Suprapubic skin (tissue), 4 donors: ENCODE measurements around the gene ITK. TPM values are rescaled to one million over a fixed set of nuclear protein-coding genes. Genes with fewer than 3 reads are reported as not detected.
"Not testable (repeated sequence)": the region's sequence is repeated elsewhere in the genome, so short reads cannot be mapped to it uniquely, and the experiment has no call there.

Source experiments
- DNase-seq, 2 donors: peaks; one replicate each; pipeline ENCODE4 v3.0.0-alpha.2; 2019; ENCODE audit warnings: low spot score in 2 of 2
- H3K27ac ChIP-seq: fragments of 200-600 bp; sonication (generic); one replicate; pipeline ENCODE4 v1.5.1; 2019
- H3K27me3 ChIP-seq: fragments of 200-600 bp; sonication (generic); one replicate; pipeline ENCODE4 v1.5.1; 2019
- H3K36me3 ChIP-seq: fragments of 200-600 bp; sonication (generic); one replicate; pipeline ENCODE4 v1.5.1; 2019
- H3K4me1 ChIP-seq: fragments of 200-600 bp; sonication (generic); one replicate; pipeline ENCODE4 v1.5.1; 2019
- H3K4me3 ChIP-seq: fragments of 200-600 bp; sonication (generic); one replicate; pipeline ENCODE4 v1.5.1; 2019; ENCODE audit warnings: mild to moderate bottlenecking
- H3K9me3 ChIP-seq: fragments of 200-600 bp; sonication (generic); one replicate; pipeline ENCODE4 v1.5.1; 2019
- CTCF ChIP-seq, 2 donors: fragments of 200-600 bp in 1 of 2; fragments of 450-650 bp in 1 of 2; sonication (generic) in 1 of 2; IDR thresholded peaks; one replicate each; pipeline ENCODE4 v1.5.1; 2016 to 2019; ENCODE audit warnings: antibody characterized with exemption in 2 of 2, mild to moderate bottlenecking in 1 of 2, moderate library complexity in 1 of 2
- EP300 ChIP-seq: sonication (generic); formaldehyde crosslinking; IDR thresholded peaks from one replicate; pipeline ENCODE4 v1.6.1; 2017; ENCODE audit warnings: antibody characterized with exemption
- POLR2A ChIP-seq, 2 donors: fragments of 450-650 bp; IDR thresholded peaks; one replicate each; pipeline ENCODE4 v1.6.1; 2017; ENCODE audit warnings: antibody characterized with exemption in 2 of 2, mild to moderate bottlenecking in 2 of 2, moderate library complexity in 2 of 2
- POLR2AphosphoS5 ChIP-seq, 3 donors: sonication (generic); formaldehyde crosslinking; IDR thresholded peaks; one replicate each; pipeline ENCODE4 v1.6.1; 2017; ENCODE audit warnings: antibody characterized with exemption in 3 of 3
- WGBS: methylation state at CpG from one replicate; pipeline ENCODE4 v1.1.5; 2018; 5-methylcytosine and 5-hydroxymethylcytosine counted together
- total RNA-seq, 4 donors: library from RNA; depleted of rRNA; stranded (reverse); fragments of >200 nt; gene quantifications; one replicate each; pipeline ENCODE4 v1.1.0, GENCODE V29; 2016

ITK gene
- total RNA-seq, 4 donors from 2014 or later, result 1.6 to 3.5 (median 2.7) TPM

GRCh38 chr5:157198277-157198986, 17.8 kb downstream of the ITK start:
- WGBS, result 60% methylated on average over 4 of the region's 5 CpGs
- Histone ChIP-seq H3K27me3 (peaks cover 14% of the 10 kb centered on the region), H3K27ac (no peak overlapping the region), H3K4me3 (no peak overlapping the region), H3K9me3 (no peaks in the 10 kb centered on the region), H3K4me1 (no peaks in the 10 kb centered on the region), H3K36me3 (no peaks in the 10 kb centered on the region)
- TF ChIP-seq EP300 (no peak), CTCF (IDR thresholded peaks at IDR 0.05) (no peak), POLR2A (IDR thresholded peaks at IDR 0.05) (no peak), POLR2AphosphoS5 (IDR thresholded peaks at IDR 0.05) (no peak)
- no peak for DNase-seq

- no peaks in the 10 kb centered on the region for H3K9me3 ChIP-seq
- no peak for DNase-seq
- no peak overlapping the region for H3K4me3 ChIP-seq
- TF ChIP-seq EP300 (no peak), POLR2A (IDR thresholded peaks at IDR 0.05) (no peak), POLR2AphosphoS5 (IDR thresholded peaks at IDR 0.05) (no peak), CTCF (IDR thresholded peaks at IDR 0.05) (no peak)
- 80% methylated on average over 4 of the region's 4 CpGs for WGBS
- H3K27ac ChIP-seq, result no peak overlapping the region
- no peaks in the 10 kb centered on the region for H3K36me3 ChIP-seq
- peaks cover 13% of the 10 kb centered on the region for H3K27me3 ChIP-seq
- H3K4me1 ChIP-seq, result no peaks in the 10 kb centered on the region
Observed at GRCh38 chr5:157201857-157202256, 21.2 kb downstream of the ITK start.

GRCh38 chr5:157203417-157203816, 22.8 kb downstream of the ITK start:
- no peak overlapping the region for H3K27ac ChIP-seq
- no peaks in the 10 kb centered on the region for H3K4me1 ChIP-seq
- DNase-seq, result no peak
- H3K36me3 ChIP-seq, result no peaks in the 10 kb centered on the region
- 63% methylated on average over 4 of the region's 4 CpGs for WGBS
- H3K4me3 ChIP-seq, result no peak overlapping the region
- peaks cover 10% of the 10 kb centered on the region for H3K27me3 ChIP-seq
- TF ChIP-seq POLR2AphosphoS5 (IDR thresholded peaks at IDR 0.05) (no peak), POLR2A (IDR thresholded peaks at IDR 0.05) (no peak), EP300 (no peak), CTCF (IDR thresholded peaks at IDR 0.05) (no peak)
- no peaks in the 10 kb centered on the region for H3K9me3 ChIP-seq

GRCh38 chr5:157204765-157205164, 24.1 kb downstream of the ITK start:
- Histone ChIP-seq H3K9me3 (no peaks in the 10 kb centered on the region), H3K27ac (no peak overlapping the region), H3K27me3 (no peaks in the 10 kb centered on the region), H3K4me3 (no peak overlapping the region), H3K4me1 (no peaks in the 10 kb centered on the region), H3K36me3 (no peaks in the 10 kb centered on the region)
- 52% methylated on average over 4 of the region's 4 CpGs for WGBS
- TF ChIP-seq POLR2A (IDR thresholded peaks at IDR 0.05), result no peak
- TF ChIP-seq CTCF (IDR thresholded peaks at IDR 0.05), result no peak
- TF ChIP-seq POLR2AphosphoS5 (IDR thresholded peaks at IDR 0.05), result no peak
- no peak for TF ChIP-seq EP300
- DNase-seq, result no peak

GRCh38 chr5:157205708-157206107, 25.1 kb downstream of the ITK start:
- no peaks in the 10 kb centered on the region for H3K9me3 ChIP-seq
- H3K27me3 ChIP-seq, result no peaks in the 10 kb centered on the region
- H3K36me3 ChIP-seq, result no peaks in the 10 kb centered on the region
- TF ChIP-seq POLR2A (IDR thresholded peaks at IDR 0.05), result no peak
- no peak for TF ChIP-seq EP300
- no peak for DNase-seq
- whole genome bisulfite sequencing, result 76% methylated on average over 6 of the region's 6 CpGs
- no peak overlapping the region for H3K4me3 ChIP-seq
- H3K27ac ChIP-seq, result no peak overlapping the region
- no peaks in the 10 kb centered on the region for H3K4me1 ChIP-seq

GRCh38 chr5:157210652-157211051, 30.0 kb downstream of the ITK start:
- not testable (repeated sequence) for H3K36me3 ChIP-seq, H3K9me3 ChIP-seq, DNase-seq, H3K27me3 ChIP-seq, H3K4me3 ChIP-seq, H3K4me1 ChIP-seq, H3K27ac ChIP-seq
- 75% methylated on average over 1 of the region's 1 CpG for WGBS
